Peyer's patch (tissue), 4 donors: ENCODE results near the gene USP37. TPM values are rescaled to one million over a fixed set of nuclear protein-coding genes. Genes with fewer than 3 reads are reported as not detected.

Experiments
- DNase-seq, 3 donors: peaks; one replicate each; pipeline ENCODE4 v3.0.0-alpha.2; 2017 to 2019
- H3K27ac ChIP-seq, 4 donors: fragments of 200-600 bp; sonication (generic); one replicate each; pipeline ENCODE4 v1.5.1; 2016 to 2019
- H3K27me3 ChIP-seq, 2 donors: fragments of 200-600 bp; sonication (generic); one replicate each; pipeline ENCODE4 v1.5.1; 2019
- H3K36me3 ChIP-seq, 3 donors: fragments of 200-600 bp; sonication (generic); one replicate each; pipeline ENCODE4 v1.5.1; 2016 to 2019
- H3K4me1 ChIP-seq, 4 donors: fragments of 200-600 bp; sonication (generic); one replicate each; pipeline ENCODE4 v1.5.1; 2016 to 2019
- H3K4me3 ChIP-seq, 4 donors: fragments of 200-600 bp; sonication (generic); 1 replicate in 3 of 4; 2 replicates in 1 of 4; pipeline ENCODE4 v1.5.1; 2016 to 2019; ENCODE audit warnings: mild to moderate bottlenecking in 1 of 4
- H3K9me3 ChIP-seq, 4 donors: fragments of 200-600 bp; sonication (generic); one replicate each; pipeline ENCODE4 v1.5.1; 2016 to 2019; ENCODE audit warnings: mild to moderate bottlenecking in 1 of 4
- CTCF ChIP-seq, 6 experiments: fragments of 450-650 bp in 4 of 6; fragments of 200-600 bp in 2 of 6; sonication (generic) in 1 of 6; IDR thresholded peaks; one replicate each; pipeline ENCODE4 v1.5.1; 2017 to 2019; ENCODE audit warnings: antibody characterized with exemption in 6 of 6, mild to moderate bottlenecking in 3 of 6, moderate library complexity in 1 of 6
- POLR2A ChIP-seq, 2 donors: fragments of 450-650 bp; IDR thresholded peaks; one replicate each; pipeline ENCODE4 v1.5.1; 2017; ENCODE audit warnings: antibody characterized with exemption in 2 of 2, mild to moderate bottlenecking in 2 of 2, moderate library complexity in 2 of 2
- total RNA-seq, 4 donors: library from RNA; depleted of rRNA; stranded (reverse); fragments of >200 nt; gene quantifications; one replicate each; pipeline ENCODE4 v1.1.0, GENCODE V29; 2016

The USP37 gene
- total RNA-seq, 4 donors from 2014 or later = 12.6 to 44.6 (median 21.8) TPM

GRCh38 chr2:218422403-218423086 lies 145.6 kb downstream of the USP37 start:
- Histone ChIP-seq H3K4me3 (peak overlapping the region in 2 of 4 donors; percentile 14 to 62), H3K27ac (peak overlapping the region in 3 of 4 donors; percentile 66 to 88 (median 78)), H3K36me3 (peaks cover 0 to 38% (median 0%) of the 10 kb centered on the region in 3 donors), H3K4me1 (peaks cover 0 to 8% (median 0%) of the 10 kb centered on the region in 4 donors), H3K27me3 (no peaks in the 10 kb centered on the region), H3K9me3 (no peaks in the 10 kb centered on the region)
- TF ChIP-seq CTCF (IDR thresholded peaks at IDR 0.05) = no peak
- peak; percentile 79 to 89 for TF ChIP-seq POLR2A (IDR thresholded peaks at IDR 0.05)
- peak in 2 of 3 donors; percentile 67 to 77 for DNase-seq

DNA sequence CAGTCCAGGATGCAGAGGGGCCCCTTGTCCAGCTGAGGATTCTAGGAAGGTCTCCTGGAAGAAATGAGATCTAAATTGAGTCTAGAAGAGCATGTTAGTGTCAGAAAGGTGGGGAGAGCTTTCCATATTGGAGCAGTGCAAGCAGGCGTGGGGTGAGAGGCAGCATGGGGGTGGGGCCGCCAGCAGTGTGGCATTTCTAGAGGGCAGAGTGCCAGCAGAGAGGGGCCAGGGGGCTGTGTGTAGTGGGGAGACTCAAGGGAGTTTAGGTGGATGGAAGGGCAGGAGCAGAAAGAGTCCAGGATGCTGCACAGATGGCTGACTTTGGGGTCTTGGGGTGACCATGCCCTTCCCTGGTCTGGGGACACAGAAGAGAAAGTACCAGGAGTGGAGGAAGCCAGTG lies 147.1 kb downstream of the USP37 start:
- Histone ChIP-seq H3K4me1 (peaks cover 0 to 11% (median 0%) of the 10 kb centered on the region in 4 donors), H3K4me3 (peak overlapping the region in 3 of 4 donors; percentile 27 to 62 (median 60)), H3K27me3 (no peaks in the 10 kb centered on the region), H3K36me3 (peaks cover 0 to 24% (median 0%) of the 10 kb centered on the region in 3 donors), H3K9me3 (no peaks in the 10 kb centered on the region), H3K27ac (peak overlapping the region in 3 of 4 donors; percentile 66 to 88 (median 78))
- DNase-seq = peak in 1 of 3 donors; percentile 61
- TF ChIP-seq CTCF (IDR thresholded peaks at IDR 0.05) (no peak), POLR2A (IDR thresholded peaks at IDR 0.05) (no peak)

GRCh38 chr2:218419630-218420216 lies 148.4 kb downstream of the USP37 start:
- Histone ChIP-seq H3K36me3 (peaks cover 0 to 12% (median 0%) of the 10 kb centered on the region in 3 donors), H3K4me1 (peaks cover 0 to 11% (median 0%) of the 10 kb centered on the region in 4 donors), H3K9me3 (no peaks in the 10 kb centered on the region), H3K4me3 (peak overlapping the region in 3 of 4 donors; percentile 27 to 62 (median 60)), H3K27ac (peak overlapping the region in 3 of 4 donors; percentile 66 to 91 (median 78)), H3K27me3 (no peaks in the 10 kb centered on the region)
- no peak for TF ChIP-seq POLR2A (IDR thresholded peaks at IDR 0.05)
- no peak for TF ChIP-seq CTCF (IDR thresholded peaks at IDR 0.05)
- DNase-seq = no peak

GRCh38 chr2:218418717-218419458 lies 149.3 kb downstream of the USP37 start, which contains the start of gene VIL1:
Gene VIL1 (plus strand): TSS chr2:218419123. CDS start chr2:218423779, 4,656 bp downstream.
- no peaks in the 10 kb centered on the region for H3K27me3 ChIP-seq
- peaks cover 0 to 11% (median 0%) of the 10 kb centered on the region in 4 donors for H3K4me1 ChIP-seq
- peak within 1 kb of the TSS in 3 of 4 donors; percentile 27 to 62 (median 60) for H3K4me3 ChIP-seq
- peaks cover 0 to 3% (median 0%) of the 10 kb centered on the region in 3 donors for H3K36me3 ChIP-seq
- peak in 2 of 3 donors; percentile 92 for DNase-seq
- no peaks in the 10 kb centered on the region for H3K9me3 ChIP-seq
- peak within 1 kb of the TSS in 3 of 4 donors; percentile 66 to 91 (median 78) for H3K27ac ChIP-seq
- TF ChIP-seq CTCF (IDR thresholded peaks at IDR 0.05) (no peak), POLR2A (IDR thresholded peaks at IDR 0.05) (peak; percentile 91 to 96)

GRCh38 chr2:218418321-218418716 lies 149.8 kb downstream of the USP37 start:
- Histone ChIP-seq H3K4me3 (no peak overlapping the region), H3K36me3 (no peaks in the 10 kb centered on the region), H3K4me1 (peaks cover 0 to 11% (median 0%) of the 10 kb centered on the region in 4 donors), H3K9me3 (no peaks in the 10 kb centered on the region), H3K27ac (peak overlapping the region in 3 of 4 donors; percentile 49 to 91 (median 78)), H3K27me3 (no peaks in the 10 kb centered on the region)
- DNase-seq = no peak
- TF ChIP-seq CTCF (IDR thresholded peaks at IDR 0.05) (no peak), POLR2A (IDR thresholded peaks at IDR 0.05) (no peak)
